Chondrocyte (in vitro differentiated cells): Measurements from ENCODE around the gene ATF7. TPM values are rescaled to one million over a fixed set of nuclear protein-coding genes. Genes with fewer than 3 reads are reported as not detected.

Source experiments
- DNase-seq: peaks from one replicate; pipeline ENCODE4 v3.0.0; 2021; ENCODE audit warnings: mixed read lengths, low spot score
- H3K27ac Mint-ChIP-seq: one replicate; pipeline ENCODE4 v1.8.0; 2021; ENCODE audit warnings: mild to moderate bottlenecking, moderate library complexity, mixed read lengths; ENCODE audit not compliant: unreplicated experiment
- H3K27me3 Mint-ChIP-seq: 2 replicates; pipeline ENCODE4 v1.8.0; 2021; ENCODE audit warnings: low read depth, mixed read lengths
- H3K36me3 Mint-ChIP-seq: 2 replicates; pipeline ENCODE4 v1.8.0; 2021; ENCODE audit warnings: low read depth, mixed read lengths
- H3K4me1 Mint-ChIP-seq: 2 replicates; pipeline ENCODE4 v1.8.0; 2021; ENCODE audit warnings: low read depth, mild to moderate bottlenecking, mixed read lengths
- H3K4me3 Mint-ChIP-seq: one replicate; pipeline ENCODE4 v1.8.0; 2021; ENCODE audit warnings: mild to moderate bottlenecking, moderate library complexity, mixed read lengths; ENCODE audit not compliant: unreplicated experiment
- H3K9me3 Mint-ChIP-seq: 2 replicates; pipeline ENCODE4 v1.8.0; 2021; ENCODE audit warnings: low read depth, mixed read lengths
- CTCF ChIP-seq: fragments of 200-600 bp; sonication (generic); IDR thresholded peaks from 2 replicates; pipeline ENCODE4 v1.5.0; 2021; ENCODE audit warnings: antibody characterized with exemption, mild to moderate bottlenecking, moderate library complexity
- total RNA-seq: library from RNA; stranded (reverse); gene quantifications from 3 replicates; pipeline ENCODE4 v1.2.1, GENCODE V29; 2021

The ATF7 gene
- total RNA-seq, 1 donor from 2014 or later, result 44.4 TPM

- Mint-ChIP-seq H3K4me3 (no peak overlapping the region), H3K36me3 (no peaks in the 10 kb centered on the region), H3K27ac (no peak overlapping the region), H3K9me3 (no peaks in the 10 kb centered on the region), H3K27me3 (no peaks in the 10 kb centered on the region), H3K4me1 (peaks cover 64% of the 10 kb centered on the region)
- no peak for DNase-seq
- no peak for TF ChIP-seq CTCF
These were observed 129.5 kb downstream of the ATF7 start for GRCh38 chr12:53496752-53497032.

GRCh38 chr12:53495903-53496751 lies 130.1 kb downstream of the ATF7 start:
- Mint-ChIP-seq H3K27ac (peak overlapping the region; percentile 60), H3K36me3 (no peaks in the 10 kb centered on the region), H3K9me3 (no peaks in the 10 kb centered on the region), H3K4me3 (no peak overlapping the region), H3K27me3 (no peaks in the 10 kb centered on the region), H3K4me1 (peaks cover 63% of the 10 kb centered on the region)
- no peak for TF ChIP-seq CTCF
- no peak for DNase-seq

- no peak for TF ChIP-seq CTCF
- no peaks in the 10 kb centered on the region for H3K27me3 Mint-ChIP-seq
- DNase-seq, result no peak
- H3K36me3 Mint-ChIP-seq, result no peaks in the 10 kb centered on the region
- H3K27ac Mint-ChIP-seq, result peak overlapping the region; percentile 98
- peaks cover 53% of the 10 kb centered on the region for H3K4me1 Mint-ChIP-seq
- no peaks in the 10 kb centered on the region for H3K9me3 Mint-ChIP-seq
- H3K4me3 Mint-ChIP-seq, result peak overlapping the region; percentile 86
These were observed 132.4 kb downstream of the ATF7 start for GRCh38 chr12:53493610-53494391.

- H3K4me1 Mint-ChIP-seq, result peaks cover 45% of the 10 kb centered on the region
These were observed 133.2 kb downstream of the ATF7 start for GRCh38 chr12:53492830-53493609.

More at GRCh38 chr12:53492830-53493609, 133.2 kb downstream of the ATF7 start:
- Mint-ChIP-seq H3K27me3 (no peaks in the 10 kb centered on the region), H3K4me3 (peak overlapping the region; percentile 86), H3K27ac (peak overlapping the region; percentile 98), H3K36me3 (no peaks in the 10 kb centered on the region), H3K9me3 (no peaks in the 10 kb centered on the region)
- DNase-seq, result peak; percentile 97
- TF ChIP-seq CTCF, result no peak
